NCI-H345 treated with DMSO at 0.1 percent for 48 hours (cell line): ENCODE measurements around the gene TP53I11.

Experiments used
- DNase-seq: peaks from one replicate; lab custom pipeline; 2025; ENCODE audit not compliant: unreplicated experiment; lab: John Stamatoyannopoulos, UW

TP53I11 gene

GRCh38 chr11:44887636-44888035, 63.0 kb downstream of the TP53I11 start:
- no peak for DNase-seq

GRCh38 chr11:44886790-44887140, 63.9 kb downstream of the TP53I11 start:
- DNase-seq: no peak

GRCh38 chr11:44885919-44886789, 64.5 kb downstream of the TP53I11 start:
- DNase-seq: no peak

DNA sequence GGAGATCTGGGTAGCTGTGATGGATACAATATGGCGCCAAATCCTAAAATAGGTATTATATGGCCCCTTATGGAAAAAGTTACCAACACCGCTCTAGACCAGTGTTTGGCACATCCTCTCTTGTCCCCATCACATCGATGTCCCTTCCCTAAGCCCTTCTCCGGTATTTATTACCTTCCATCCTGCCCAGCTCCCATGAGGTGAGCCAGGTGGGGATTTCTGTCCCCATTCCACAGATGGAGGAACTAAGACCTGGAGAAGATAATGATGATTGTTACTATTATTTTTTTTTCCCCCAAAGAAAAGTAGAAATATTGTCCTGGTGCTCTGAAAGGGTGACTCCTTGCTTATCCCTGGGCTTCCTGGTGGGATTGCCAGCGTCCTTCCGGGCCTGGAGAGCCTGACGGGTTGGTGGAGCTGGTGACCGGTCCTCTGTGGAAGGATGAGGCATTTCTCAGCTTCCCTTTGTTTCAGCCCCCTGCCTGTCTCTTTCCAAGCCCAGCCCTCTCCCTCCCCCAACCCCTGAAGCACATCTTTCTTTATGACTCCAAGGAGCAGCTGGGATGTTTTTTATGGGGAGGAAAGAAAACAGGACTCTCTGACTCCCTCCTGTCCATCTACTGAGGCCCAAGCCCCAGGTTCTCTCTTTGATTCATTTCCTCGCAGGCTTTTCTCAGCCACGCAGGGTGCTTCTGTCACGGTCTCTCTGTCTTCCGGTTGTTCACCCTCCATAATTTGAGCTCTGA, 65.4 kb downstream of the TP53I11 start:
- no peak for DNase-seq

GRCh38 chr11:44884056-44884455, 66.6 kb downstream of the TP53I11 start:
- no peak for DNase-seq

DNA sequence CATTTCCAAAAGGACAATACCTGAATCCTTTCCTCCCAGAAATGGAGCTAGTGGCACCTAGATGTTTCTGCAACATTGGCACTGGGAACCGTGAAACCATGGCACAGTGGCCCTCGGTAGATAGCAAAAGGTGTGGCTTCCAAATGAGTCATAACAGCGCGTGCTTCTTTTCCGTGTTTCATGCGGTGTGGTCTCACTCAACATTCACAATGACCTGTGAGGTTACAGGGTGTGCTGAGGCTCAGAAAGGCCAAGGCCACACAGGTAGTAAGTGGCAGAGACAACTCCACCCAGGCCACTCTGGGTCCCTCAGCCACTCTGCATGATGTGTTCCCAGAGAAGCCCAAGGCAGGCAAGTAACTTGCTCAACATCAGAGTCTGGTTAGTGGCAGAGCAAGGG, 67.4 kb downstream of the TP53I11 start:
- DNase-seq: no peak
